Measurements from ENCODE around the gene NSFL1C. TPM values are rescaled to one million over a fixed set of nuclear protein-coding genes. Genes with fewer than 3 reads are reported as not detected.

Gene NSFL1C
- total and polyA plus RNA-seq, 9 of the 15 experiments (the other 6 are each of a cell fraction or from before 2014, with no cell fraction given), result 20.8 to 119 (median 47.0) TPM

- TF ChIP-seq GMEB1 (CRISPR knock-in tag; IDR thresholded peaks at IDR 0.05), result peak; percentile 97
- peak; percentile 29; the same call in 1 of the 2 replicates for TF ChIP-seq MTA3 (IDR thresholded peaks at IDR 0.05; ENCODE audit: borderline replicate concordance)
- no peak for TF ChIP-seq NCOA1 (IDR thresholded peaks at IDR 0.05; ENCODE audit: low read depth)
- TF ChIP-seq REST (IDR thresholded peaks at IDR 0.05; ENCODE audit: borderline replicate concordance), result no peak
- TF ChIP-seq REST (CRISPR knock-in tag; IDR thresholded peaks at IDR 0.05; ENCODE audit: low read depth), result 0 out of 2 replicates have a peak, but pooled peaks have one; percentile 42
- no peak for TF ChIP-seq NFIX (CRISPR knock-in tag; IDR thresholded peaks at IDR 0.05; ENCODE audit: low read depth)
- TF ChIP-seq KLF6 (CRISPR knock-in tag; IDR thresholded peaks at IDR 0.05; ENCODE audit: borderline replicate concordance), result no peak
- peak; percentile 96 for TF ChIP-seq SAP30 (IDR thresholded peaks at IDR 0.05; ENCODE audit: borderline replicate concordance, insufficient read depth, low read depth, low read length, poor library complexity, severe bottlenecking)
- no peak for TF ChIP-seq ZNF57 (CRISPR knock-in tag; IDR thresholded peaks at IDR 0.05)
- TF ChIP-seq WHSC1 (IDR thresholded peaks at IDR 0.05; ENCODE audit: low read length), result no peak
- no peak for TF ChIP-seq ZNF174 (CRISPR knock-in tag; IDR thresholded peaks at IDR 0.05)
- no peak for TF ChIP-seq BDP1 (IDR thresholded peaks at IDR 0.05; ENCODE audit: insufficient read depth, insufficient read length)
- peak; percentile 80 for TF ChIP-seq CREM (IDR thresholded peaks at IDR 0.05; ENCODE audit: low read depth)
- no peak for TF ChIP-seq FOXK2 (conservative IDR thresholded peaks at IDR 0.05 in 1 of 2, IDR thresholded peaks at IDR 0.05 in 1 of 2; ENCODE audit: low read depth in 2 of 2)
- no peak for TF ChIP-seq POLR2H (tag; IDR thresholded peaks at IDR 0.05; ENCODE audit: low read depth)
- TF ChIP-seq POLR2G (IDR thresholded peaks at IDR 0.05; ENCODE audit: low read depth, low read length), result peak; percentile 89
- TF ChIP-seq SNIP1 (IDR thresholded peaks at IDR 0.05; ENCODE audit: low read depth), result no peak
- no peak for TF ChIP-seq MECOM (CRISPR knock-in tag; IDR thresholded peaks at IDR 0.05)
- TF ChIP-seq KLF16 (IDR thresholded peaks at IDR 0.05), result no peak
- TF ChIP-seq CHD2 (IDR thresholded peaks at IDR 0.05; ENCODE audit: low read depth, low read length), result no peak
These were observed 73.7 kb downstream of the NSFL1C start, which contains the start of gene FKBP1A (continued) for GRCh38 chr20:1392693-1393506.
